Liver (tissue), 9 donors: ENCODE data around the gene MYH14. TPM values are rescaled to one million over a fixed set of nuclear protein-coding genes. Genes with fewer than 3 reads are reported as not detected.

Source experiments
- DNase-seq: peaks from one replicate; pipeline ENCODE4 v3.0.0-alpha.2; 2017; ENCODE audit warnings: low spot score
- H3K27ac ChIP-seq, 2 donors: one replicate each; pipeline ENCODE4 v1.7.0; 2013; ENCODE audit warnings: inconsistent platforms in 2 of 2, low read length in 2 of 2, control low read depth in 1 of 2, low read depth in 1 of 2, mild to moderate bottlenecking in 1 of 2
- H3K27me3 ChIP-seq, 4 donors: one replicate each; pipeline versions ENCODE4 v1.6.1 to v1.7.0; 2013; ENCODE audit warnings: low read length in 3 of 4, inconsistent platforms in 1 of 4, mild to moderate bottlenecking in 1 of 4, moderate library complexity in 1 of 4; ENCODE audit not compliant: control insufficient read depth in 4 of 4, insufficient read depth in 4 of 4
- H3K36me3 ChIP-seq, 4 donors: one replicate each; pipeline versions ENCODE4 v1.6.1 to v1.7.0; 2013; ENCODE audit warnings: low read length in 3 of 4, mild to moderate bottlenecking in 3 of 4, low read depth in 1 of 4, moderate library complexity in 1 of 4; ENCODE audit not compliant: control insufficient read depth in 4 of 4, insufficient read depth in 3 of 4
- H3K4me1 ChIP-seq, 4 donors: one replicate each; pipeline versions ENCODE4 v1.6.1 to v1.7.0; 2013; ENCODE audit warnings: low read length in 3 of 4, mild to moderate bottlenecking in 3 of 4, moderate library complexity in 1 of 4; ENCODE audit not compliant: control insufficient read depth in 4 of 4, insufficient read depth in 4 of 4
- H3K4me3 ChIP-seq, 3 donors: one replicate each; pipeline versions ENCODE4 v1.6.1 to v1.7.0; 2013; ENCODE audit warnings: low read length in 3 of 3, control low read depth in 1 of 3, low read depth in 1 of 3, mild to moderate bottlenecking in 1 of 3
- H3K9ac ChIP-seq, 2 donors: one replicate each; pipeline ENCODE4 v1.7.0; 2013; ENCODE audit warnings: low read length in 2 of 2, mild to moderate bottlenecking in 2 of 2, moderate library complexity in 2 of 2, control low read depth in 1 of 2, low read depth in 1 of 2
- H3K9me3 ChIP-seq, 4 donors: one replicate each; pipeline versions ENCODE4 v1.6.1 to v1.7.0; 2013; ENCODE audit warnings: low read length in 3 of 4; ENCODE audit not compliant: control insufficient read depth in 4 of 4
- EGR1 ChIP-seq, 2 donors: IDR thresholded peaks; 2 replicates each; pipeline ENCODE4 v1.6.1; 2016 to 2018; ENCODE audit warnings: antibody characterized with exemption in 2 of 2, low read depth in 2 of 2
- FOXA1 ChIP-seq: IDR thresholded peaks from 2 replicates; pipeline ENCODE4 v1.6.1; 2016; ENCODE audit warnings: antibody characterized with exemption
- GABPA ChIP-seq, 2 donors: IDR thresholded peaks in 1 of 2; conservative IDR thresholded peaks in 1 of 2; 2 replicates each; pipeline ENCODE4 v1.6.1; 2016; ENCODE audit warnings: antibody characterized with exemption in 2 of 2, mild to moderate bottlenecking in 1 of 2, moderate library complexity in 1 of 2
- HNF4A ChIP-seq, 2 donors: conservative IDR thresholded peaks; 2 replicates each; pipeline ENCODE4 v1.6.1; 2016; ENCODE audit warnings: antibody characterized with exemption in 2 of 2, mild to moderate bottlenecking in 2 of 2
- HNF4G ChIP-seq: IDR thresholded peaks from 2 replicates; pipeline ENCODE4 v1.6.1; 2016; ENCODE audit warnings: antibody characterized with exemption
- JUND ChIP-seq, 2 donors: IDR thresholded peaks; 2 replicates each; pipeline ENCODE4 v1.6.1; 2016; ENCODE audit warnings: antibody characterized with exemption in 2 of 2
- NR2F2 ChIP-seq: IDR thresholded peaks from 2 replicates; pipeline ENCODE4 v1.6.1; 2016; ENCODE audit warnings: antibody characterized with exemption
- RAD21 ChIP-seq, 2 donors: IDR thresholded peaks; 2 replicates each; pipeline ENCODE4 v1.6.1; 2016; ENCODE audit warnings: antibody characterized with exemption in 2 of 2, mild to moderate bottlenecking in 2 of 2
- SP1 ChIP-seq: IDR thresholded peaks from 2 replicates; pipeline ENCODE4 v1.6.1; 2018; ENCODE audit warnings: antibody characterized with exemption, mild to moderate bottlenecking
- TAF1 ChIP-seq: conservative IDR thresholded peaks from 2 replicates; pipeline ENCODE4 v1.6.1; 2016; ENCODE audit warnings: antibody characterized with exemption, mild to moderate bottlenecking
- YY1 ChIP-seq: IDR thresholded peaks from 2 replicates; pipeline ENCODE4 v1.6.1; 2016; ENCODE audit warnings: antibody characterized with exemption, mild to moderate bottlenecking
- WGBS: extraction: QIAGEN DNeasy Blood & Tissue Kit; methylation state at CpG from one replicate; pipeline ENCODE4 v1.1.7; 2013; 5-methylcytosine and 5-hydroxymethylcytosine counted together
- polyA plus RNA-seq, 2 donors: library from polyadenylated mRNA; stranded (reverse) in 1 of 2; unstranded in 1 of 2; fragments of 200-250 nt in 1 of 2; fragments of >200 nt in 1 of 2; fragmentation: Nextera tagmentation in 1 of 2; extraction: Ambion mirVana in 1 of 2; gene quantifications; one replicate each; pipeline versions ENCODE4 v1.2.1 to v1.2.3, GENCODE V29; 2013 to 2015
- total RNA-seq, 2 donors: library from RNA; depleted of rRNA; stranded (reverse); fragments of >200 nt; gene quantifications; one replicate each; pipeline ENCODE4 v1.2.3, GENCODE V29; 2014
- TF ChIP-seq, protein P1 (sequence below): IDR thresholded peaks from 2 replicates; pipeline ENCODE4 v1.6.1; 2016; ENCODE audit warnings: antibody characterized with exemption
- TF ChIP-seq, protein P2 (sequence below): IDR thresholded peaks from 2 replicates; pipeline ENCODE4 v1.6.1; 2016; ENCODE audit warnings: antibody characterized with exemption, mild to moderate bottlenecking
- TF ChIP-seq, protein P3 (sequence below): IDR thresholded peaks from 2 replicates; pipeline ENCODE4 v1.6.1; 2016; ENCODE audit warnings: antibody characterized with exemption
- TF ChIP-seq, protein P4 (sequence below): IDR thresholded peaks from 2 replicates; pipeline ENCODE4 v1.6.1; 2016; ENCODE audit warnings: antibody characterized with exemption
- donor health status: healthy.
- donor health status: healthy.
- donor health status: healthy.
- donor health status: healthy.
- donor health status: healthy.

Gene MYH14
- total RNA-seq (10 to 100 TPM; 12.4 to 27.7 TPM), polyA plus RNA-seq (10 to 100 TPM; 23.4 to 37.5 TPM)

DNA sequence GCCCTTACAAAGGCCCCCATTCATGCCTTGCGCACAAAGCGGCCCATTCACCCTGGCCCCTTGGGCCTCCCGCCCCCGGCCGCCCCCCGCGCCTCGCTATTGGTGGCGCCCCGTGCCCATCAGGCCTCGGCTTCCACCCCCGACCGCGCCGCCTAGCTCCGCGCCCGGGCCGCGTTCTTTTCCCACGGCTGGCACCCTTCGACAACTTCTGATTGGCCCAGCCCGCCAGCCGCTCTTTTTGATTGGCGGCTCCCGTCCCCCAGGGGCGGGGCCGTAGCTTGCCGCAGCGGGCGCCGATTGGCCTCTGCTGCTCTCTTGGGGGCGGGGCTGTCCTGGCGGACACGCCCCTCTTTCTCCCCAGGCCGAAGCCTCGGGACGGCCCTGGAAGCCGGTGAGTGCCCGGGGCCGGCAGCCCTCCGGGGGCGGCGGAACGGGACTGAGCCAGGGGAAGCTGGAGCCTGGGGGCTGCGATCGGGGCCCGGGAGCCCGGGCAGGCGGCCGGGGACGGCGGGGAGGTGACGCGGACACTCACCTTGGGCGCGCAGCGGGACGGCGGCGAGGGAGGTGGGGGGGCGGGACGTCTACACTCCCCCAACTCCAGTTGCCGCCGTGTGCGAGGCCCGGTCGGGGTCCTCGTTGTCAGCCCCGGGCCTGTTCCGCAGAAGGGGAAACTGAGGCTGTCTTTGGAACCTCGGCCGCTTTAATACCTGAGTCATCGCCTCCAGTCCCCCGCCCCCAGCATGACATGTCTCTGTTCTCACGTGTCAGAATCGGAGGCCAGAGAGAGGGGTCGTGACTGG lies at the start of gene MYH14:
Gene MYH14 (plus strand): TSS at position 342 of the 800 bp plus-strand sequence. CDS start 6,744 bp downstream, outside the sequence.
- Histone ChIP-seq H3K27ac (peak within 1 kb of the TSS; percentile 85 to 94), H3K4me1 (peaks cover 9 to 30% (median 25%) of the 10 kb centered on the region in 4 donors), H3K27me3 (peaks cover 0 to 2% (median 0%) of the 10 kb centered on the region in 4 donors), H3K4me3 (peak within 1 kb of the TSS; percentile 57 to 86 (median 77)), H3K9ac (peak within 1 kb of the TSS; percentile 20 to 32), H3K9me3 (no peaks in the 10 kb centered on the region), H3K36me3 (no peaks in the 10 kb centered on the region)
- DNase-seq = peak; percentile 72
- TF ChIP-seq, protein P1, sequence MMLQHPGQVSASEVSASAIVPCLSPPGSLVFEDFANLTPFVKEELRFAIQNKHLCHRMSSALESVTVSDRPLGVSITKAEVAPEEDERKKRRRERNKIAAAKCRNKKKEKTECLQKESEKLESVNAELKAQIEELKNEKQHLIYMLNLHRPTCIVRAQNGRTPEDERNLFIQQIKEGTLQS = no peak
- TF ChIP-seq SP1 (peak; percentile 88), YY1 (no peak), HNF4G (no peak), HNF4A (conservative IDR thresholded peaks at IDR 0.05) (no peak), TAF1 (no peak), RAD21 (IDR thresholded peaks at IDR 0.05) (no peak)
- WGBS = 4% methylated on average over 78 of the region's 78 CpGs

DNA sequence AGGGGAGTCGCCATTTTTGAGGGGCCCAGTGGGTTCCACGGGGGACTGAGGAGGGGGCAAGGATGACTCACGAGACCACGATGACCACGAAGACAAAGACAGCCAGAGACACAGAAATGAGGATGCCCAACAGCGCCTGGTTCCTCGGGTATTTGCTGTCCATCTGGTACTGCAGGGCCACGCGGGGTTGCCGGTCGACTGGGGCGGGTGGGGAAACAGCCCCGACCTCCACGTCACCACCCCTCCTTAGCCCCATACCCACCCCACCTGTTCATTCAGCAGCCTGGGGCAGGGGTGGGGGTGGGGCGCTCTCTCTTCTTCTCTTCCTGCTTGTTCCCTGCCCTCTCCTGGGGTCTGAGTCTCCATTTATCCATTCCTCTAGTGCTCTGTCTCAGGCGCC lies 48.9 kb upstream of the MYH14 start:
- WGBS = 71% methylated on average over 16 of the region's 16 CpGs
- no peak overlapping the region for H3K27ac ChIP-seq

More for the DNA sequence above, 48.9 kb upstream of the MYH14 start:
- H3K9ac ChIP-seq = no peak overlapping the region
- H3K36me3 ChIP-seq = no peaks in the 10 kb centered on the region
- H3K4me3 ChIP-seq = no peak overlapping the region
- no peak for DNase-seq
- H3K27me3 ChIP-seq = no peaks in the 10 kb centered on the region
- TF ChIP-seq HNF4A (conservative IDR thresholded peaks at IDR 0.05) (no peak), EGR1 (IDR thresholded peaks at IDR 0.05; ENCODE audit: low read depth in 2 of 2) (no peak), GABPA (IDR thresholded peaks at IDR 0.05 in 1 of 2, conservative IDR thresholded peaks at IDR 0.05 in 1 of 2) (no peak), YY1 (no peak), RAD21 (IDR thresholded peaks at IDR 0.05) (no peak), JUND (IDR thresholded peaks at IDR 0.05) (no peak), TAF1 (no peak), NR2F2 (no peak), SP1 (no peak), FOXA1 (no peak)
- TF ChIP-seq, protein P1 = no peak
- TF ChIP-seq, protein P2, sequence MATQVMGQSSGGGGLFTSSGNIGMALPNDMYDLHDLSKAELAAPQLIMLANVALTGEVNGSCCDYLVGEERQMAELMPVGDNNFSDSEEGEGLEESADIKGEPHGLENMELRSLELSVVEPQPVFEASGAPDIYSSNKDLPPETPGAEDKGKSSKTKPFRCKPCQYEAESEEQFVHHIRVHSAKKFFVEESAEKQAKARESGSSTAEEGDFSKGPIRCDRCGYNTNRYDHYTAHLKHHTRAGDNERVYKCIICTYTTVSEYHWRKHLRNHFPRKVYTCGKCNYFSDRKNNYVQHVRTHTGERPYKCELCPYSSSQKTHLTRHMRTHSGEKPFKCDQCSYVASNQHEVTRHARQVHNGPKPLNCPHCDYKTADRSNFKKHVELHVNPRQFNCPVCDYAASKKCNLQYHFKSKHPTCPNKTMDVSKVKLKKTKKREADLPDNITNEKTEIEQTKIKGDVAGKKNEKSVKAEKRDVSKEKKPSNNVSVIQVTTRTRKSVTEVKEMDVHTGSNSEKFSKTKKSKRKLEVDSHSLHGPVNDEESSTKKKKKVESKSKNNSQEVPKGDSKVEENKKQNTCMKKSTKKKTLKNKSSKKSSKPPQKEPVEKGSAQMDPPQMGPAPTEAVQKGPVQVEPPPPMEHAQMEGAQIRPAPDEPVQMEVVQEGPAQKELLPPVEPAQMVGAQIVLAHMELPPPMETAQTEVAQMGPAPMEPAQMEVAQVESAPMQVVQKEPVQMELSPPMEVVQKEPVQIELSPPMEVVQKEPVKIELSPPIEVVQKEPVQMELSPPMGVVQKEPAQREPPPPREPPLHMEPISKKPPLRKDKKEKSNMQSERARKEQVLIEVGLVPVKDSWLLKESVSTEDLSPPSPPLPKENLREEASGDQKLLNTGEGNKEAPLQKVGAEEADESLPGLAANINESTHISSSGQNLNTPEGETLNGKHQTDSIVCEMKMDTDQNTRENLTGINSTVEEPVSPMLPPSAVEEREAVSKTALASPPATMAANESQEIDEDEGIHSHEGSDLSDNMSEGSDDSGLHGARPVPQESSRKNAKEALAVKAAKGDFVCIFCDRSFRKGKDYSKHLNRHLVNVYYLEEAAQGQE = no peak
- TF ChIP-seq, protein P3, sequence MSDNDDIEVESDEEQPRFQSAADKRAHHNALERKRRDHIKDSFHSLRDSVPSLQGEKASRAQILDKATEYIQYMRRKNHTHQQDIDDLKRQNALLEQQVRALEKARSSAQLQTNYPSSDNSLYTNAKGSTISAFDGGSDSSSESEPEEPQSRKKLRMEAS = no peak
- TF ChIP-seq, protein P4, sequence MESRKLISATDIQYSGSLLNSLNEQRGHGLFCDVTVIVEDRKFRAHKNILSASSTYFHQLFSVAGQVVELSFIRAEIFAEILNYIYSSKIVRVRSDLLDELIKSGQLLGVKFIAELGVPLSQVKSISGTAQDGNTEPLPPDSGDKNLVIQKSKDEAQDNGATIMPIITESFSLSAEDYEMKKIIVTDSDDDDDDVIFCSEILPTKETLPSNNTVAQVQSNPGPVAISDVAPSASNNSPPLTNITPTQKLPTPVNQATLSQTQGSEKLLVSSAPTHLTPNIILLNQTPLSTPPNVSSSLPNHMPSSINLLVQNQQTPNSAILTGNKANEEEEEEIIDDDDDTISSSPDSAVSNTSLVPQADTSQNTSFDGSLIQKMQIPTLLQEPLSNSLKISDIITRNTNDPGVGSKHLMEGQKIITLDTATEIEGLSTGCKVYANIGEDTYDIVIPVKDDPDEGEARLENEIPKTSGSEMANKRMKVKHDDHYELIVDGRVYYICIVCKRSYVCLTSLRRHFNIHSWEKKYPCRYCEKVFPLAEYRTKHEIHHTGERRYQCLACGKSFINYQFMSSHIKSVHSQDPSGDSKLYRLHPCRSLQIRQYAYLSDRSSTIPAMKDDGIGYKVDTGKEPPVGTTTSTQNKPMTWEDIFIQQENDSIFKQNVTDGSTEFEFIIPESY = no peak
- peaks cover 0 to 5% (median 2%) of the 10 kb centered on the region in 4 donors for H3K9me3 ChIP-seq
- H3K4me1 ChIP-seq = no peaks in the 10 kb centered on the region
